NCI-H2107 (cell line): ENCODE data around the gene TMEM53.
A peak's percentile ranks its signal among the peaks of the same experiment; 100 is the strongest.
"Not testable (repeated sequence)": the region's sequence is repeated elsewhere in the genome, so short reads cannot be mapped to it uniquely, and the experiment has no call there.

ENCODE experiments used
- DNase-seq: peaks from one replicate; lab custom pipeline; 2025; lab: John Stamatoyannopoulos, UW

The TMEM53 gene

GRCh38 chr1:44674113-44675000 lies at the start of gene TMEM53, which contains the start of gene ARMH1:
Gene TMEM53 (minus strand): TSS chr1:44674481. CDS start chr1:44674391, 90 bp downstream.
Gene ARMH1 (plus strand): TSS chr1:44674714. CDS start chr1:44689698, 14,984 bp downstream.
- DNase-seq = peak; percentile 99

GRCh38 chr1:44723496-44724295 lies 49.4 kb upstream of the TMEM53 start:
- no peak for DNase-seq

GRCh38 chr1:44723064-44723463 lies 48.8 kb upstream of the TMEM53 start:
- DNase-seq = no peak

- DNase-seq = peak; percentile 79
These were observed 47.4 kb upstream of the TMEM53 start for GRCh38 chr1:44721485-44722361.

GRCh38 chr1:44720281-44720680 lies 46.0 kb upstream of the TMEM53 start:
- no peak for DNase-seq

GRCh38 chr1:44719318-44719717 lies 45.0 kb upstream of the TMEM53 start:
- no peak for DNase-seq

GRCh38 chr1:44718091-44718490 lies 43.8 kb upstream of the TMEM53 start:
- DNase-seq = no peak

GRCh38 chr1:44717653-44718052 lies 43.4 kb upstream of the TMEM53 start:
- no peak for DNase-seq

GRCh38 chr1:44717156-44717555 lies 42.9 kb upstream of the TMEM53 start:
- DNase-seq = no peak

- DNase-seq = peak; percentile 74
These were observed 40.8 kb upstream of the TMEM53 start for GRCh38 chr1:44714944-44715571.

- no peak for DNase-seq
These were observed 40.3 kb upstream of the TMEM53 start for GRCh38 chr1:44714532-44714931.

- peak; percentile 44 for DNase-seq
These were observed 39.1 kb upstream of the TMEM53 start for GRCh38 chr1:44713321-44713781.

GRCh38 chr1:44707959-44708831 lies 33.9 kb upstream of the TMEM53 start:
- no peak for DNase-seq

GRCh38 chr1:44707112-44707881 lies 33.0 kb upstream of the TMEM53 start:
- DNase-seq = no peak

GRCh38 chr1:44705938-44706337 lies 31.7 kb upstream of the TMEM53 start:
- DNase-seq = no peak

GRCh38 chr1:44705470-44705869 lies 31.2 kb upstream of the TMEM53 start:
- no peak for DNase-seq

GRCh38 chr1:44701141-44701573 lies 26.9 kb upstream of the TMEM53 start:
- DNase-seq = no peak

- no peak for DNase-seq
These were observed 26.3 kb upstream of the TMEM53 start for GRCh38 chr1:44700573-44700972.

GRCh38 chr1:44699375-44699774 lies 25.1 kb upstream of the TMEM53 start:
- not testable (repeated sequence) for DNase-seq
